Stimulated activated CD4-positive, alpha-beta T cell treated with anti-CD3 and anti-CD28 coated beads, Interleukin-12 subunit alpha, Interleukin-12 subunit beta, amount 100 ng/mL, for 48 hours (primary cell): ENCODE results near the gene FAM118A.
"Not testable (repeated sequence)": the region's sequence is repeated elsewhere in the genome, so short reads cannot be mapped to it uniquely, and the experiment has no call there.

Experiments used
- DNase-seq, 3 donors: peaks; one replicate each; pipeline ENCODE4 v3.0.0-alpha.2; 2020; ENCODE audit warnings: low read depth in 2 of 3, low spot score in 1 of 3

The FAM118A gene

DNA sequence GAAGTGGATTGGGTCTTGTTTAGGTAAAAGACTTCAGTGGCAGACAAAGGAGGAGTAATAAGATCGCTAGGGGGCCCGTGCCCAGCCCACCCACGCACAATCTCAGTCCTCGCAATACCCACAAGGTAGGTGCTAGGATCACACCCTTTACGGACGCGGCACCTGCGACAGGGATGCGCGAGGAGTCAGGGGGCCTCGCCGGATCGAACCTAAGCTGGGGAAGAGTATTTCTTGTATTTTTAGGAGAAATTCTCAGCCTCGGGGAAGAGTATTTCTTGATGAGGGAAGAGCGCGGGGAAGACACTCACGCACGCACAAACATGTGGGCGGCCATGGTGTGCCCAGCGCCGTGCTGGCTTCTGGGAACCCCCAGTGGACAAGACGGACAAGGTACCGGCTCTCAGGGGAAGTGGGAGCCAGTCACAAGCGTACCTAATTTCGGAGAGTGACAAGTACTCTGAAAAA, 745 bp upstream of the FAM118A start:
- peak in 1 of 3 donors; percentile 23 for DNase-seq

DNA sequence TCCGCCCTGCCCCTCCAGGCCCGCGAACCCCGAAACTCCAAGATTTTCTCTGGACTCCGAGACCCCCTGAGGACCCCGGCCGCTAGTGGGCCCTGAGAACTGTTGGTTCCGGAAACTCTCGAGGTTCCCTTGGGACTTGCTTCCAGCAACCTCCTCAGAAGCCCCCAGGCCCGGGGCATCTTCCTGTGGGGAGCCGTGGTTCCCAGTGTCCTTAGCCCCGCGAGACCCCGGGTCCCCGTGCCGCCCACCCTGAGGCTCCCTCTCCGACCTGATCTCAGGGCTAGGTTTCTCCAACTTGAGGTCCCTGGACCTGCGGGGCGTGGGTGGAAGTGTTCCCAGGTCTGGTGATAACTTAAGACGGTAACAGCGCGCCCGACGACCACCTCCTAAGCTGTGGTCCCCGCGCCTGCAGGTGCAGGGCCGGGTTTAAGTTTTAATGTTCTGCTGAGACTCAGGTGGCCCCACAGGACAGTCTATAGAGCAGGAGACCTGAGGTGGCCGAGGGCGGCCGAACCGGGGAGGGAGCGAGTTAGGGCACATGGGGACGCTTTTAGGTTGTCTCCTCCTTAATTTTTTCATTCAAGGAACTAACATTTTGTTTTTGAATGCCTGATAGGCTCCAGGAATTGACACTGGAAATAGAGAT, 720 bp downstream of the FAM118A start:
- no peak for DNase-seq

- no peak for DNase-seq
Observed at GRCh38 chr22:45310977-45311531, 1.3 kb downstream of the FAM118A start.

DNA sequence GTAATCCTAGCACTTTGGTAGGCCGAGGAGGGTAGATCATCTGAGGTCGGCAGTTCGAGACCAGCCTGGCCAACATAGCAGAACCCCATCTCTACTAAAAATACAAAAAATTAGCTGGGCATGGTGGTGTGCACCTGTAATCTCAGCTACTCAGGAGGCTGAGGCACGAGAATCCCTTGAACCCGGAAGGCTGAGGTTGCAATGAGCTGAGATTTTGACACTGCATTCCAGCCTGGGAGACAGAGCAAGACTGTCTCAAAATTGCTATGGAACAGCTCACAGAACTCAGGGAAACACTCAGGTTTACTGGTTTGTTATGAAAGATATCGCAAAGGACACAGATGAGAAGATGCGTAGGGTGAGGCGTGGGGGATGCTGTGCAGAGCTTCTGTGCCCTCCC, 2.7 kb downstream of the FAM118A start:
- no peak for DNase-seq

DNA sequence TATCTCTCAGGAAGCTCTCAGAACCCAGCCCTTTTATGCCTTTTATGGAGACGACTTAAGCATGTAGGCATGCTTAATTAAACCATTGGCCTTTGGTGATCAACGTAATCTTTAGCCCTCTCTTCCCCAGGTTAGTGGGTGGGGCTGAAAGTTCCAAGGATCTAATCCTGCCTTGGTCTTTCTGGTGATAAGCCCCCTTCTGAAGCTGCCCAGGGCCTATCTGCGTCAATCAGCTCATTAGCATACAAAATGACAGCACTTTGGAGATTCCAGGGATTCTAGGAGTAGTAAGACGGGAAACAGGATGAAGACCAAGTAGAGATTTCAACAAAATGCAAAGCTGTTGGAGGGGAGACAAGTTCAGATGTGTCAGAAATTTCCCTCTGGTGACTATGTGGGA, 3.1 kb downstream of the FAM118A start:
- DNase-seq: no peak

GRCh38 chr22:45314054-45314721, 4.5 kb downstream of the FAM118A start:
- no peak for DNase-seq

DNA sequence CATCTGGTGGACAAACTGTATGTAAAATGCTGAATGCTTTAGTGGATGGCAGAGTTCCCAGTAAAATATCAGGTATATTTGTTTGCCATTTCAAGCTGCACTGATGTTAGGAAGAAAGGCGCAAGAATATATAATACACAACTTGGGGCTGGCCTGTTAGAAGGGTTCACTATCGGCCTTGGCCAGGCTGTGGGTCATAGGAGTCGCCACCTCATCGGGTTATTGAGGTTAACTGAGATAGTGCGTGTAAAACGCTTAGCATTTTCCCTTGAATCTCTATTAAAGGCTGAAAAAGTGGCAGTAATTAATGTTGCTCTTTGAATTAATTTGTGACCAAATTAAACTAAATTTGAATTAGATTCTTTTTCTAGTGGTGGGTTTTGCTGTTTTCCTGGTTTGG, 5.1 kb downstream of the FAM118A start:
- DNase-seq: no peak

GRCh38 chr22:45316796-45317526, 7.2 kb downstream of the FAM118A start:
- no peak for DNase-seq

DNA sequence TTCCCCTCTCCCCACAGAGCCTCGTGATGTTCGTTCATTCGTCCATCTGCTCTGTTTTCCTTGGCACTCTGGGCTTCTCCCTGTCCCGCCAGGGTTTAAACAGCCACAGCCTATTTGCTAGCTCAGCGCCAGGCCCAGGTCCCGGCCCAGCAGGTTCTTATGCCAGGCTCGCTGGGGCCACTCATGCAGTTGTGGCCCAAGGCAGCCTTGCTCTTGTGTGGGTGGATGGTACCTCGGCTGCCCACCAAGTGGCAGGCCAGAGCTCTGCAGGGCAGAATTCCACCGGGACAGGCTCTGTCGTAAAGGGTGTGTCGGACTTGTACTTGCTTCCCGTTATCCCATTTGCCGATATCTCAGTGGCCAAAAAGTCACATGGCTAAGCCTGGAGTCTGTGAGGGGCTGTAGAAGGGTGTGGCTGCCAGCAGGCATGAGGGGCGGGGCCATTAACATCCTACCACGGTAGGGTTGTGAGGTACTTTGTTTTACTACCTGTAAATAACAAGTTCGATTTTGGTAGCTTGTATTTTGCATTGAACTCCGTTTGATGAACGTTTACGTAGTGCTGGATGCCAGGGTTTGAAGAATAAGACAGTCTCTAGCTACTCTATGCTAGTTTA, 7.9 kb downstream of the FAM118A start:
- DNase-seq: no peak

DNA sequence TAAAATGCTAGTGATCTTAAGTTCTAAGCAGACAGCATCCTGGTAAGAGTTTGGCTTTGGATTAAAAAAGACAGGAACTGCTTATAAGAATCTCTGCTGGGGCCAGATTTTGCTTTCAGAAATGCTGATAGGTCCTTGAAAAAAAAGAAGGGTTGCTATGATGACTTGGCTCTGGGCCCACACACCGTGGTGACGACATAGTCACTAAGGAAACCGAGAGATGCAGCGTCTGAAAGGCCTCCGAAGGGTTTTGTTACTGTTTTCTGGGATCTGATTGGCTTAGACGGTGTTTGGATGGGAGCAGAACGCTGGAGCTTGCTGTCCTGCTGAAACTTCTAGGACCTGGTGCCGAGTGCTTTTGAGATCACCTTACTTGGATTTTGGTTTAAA, 8.4 kb downstream of the FAM118A start:
- DNase-seq: peak; percentile 74 to 81 (median 80)

DNA sequence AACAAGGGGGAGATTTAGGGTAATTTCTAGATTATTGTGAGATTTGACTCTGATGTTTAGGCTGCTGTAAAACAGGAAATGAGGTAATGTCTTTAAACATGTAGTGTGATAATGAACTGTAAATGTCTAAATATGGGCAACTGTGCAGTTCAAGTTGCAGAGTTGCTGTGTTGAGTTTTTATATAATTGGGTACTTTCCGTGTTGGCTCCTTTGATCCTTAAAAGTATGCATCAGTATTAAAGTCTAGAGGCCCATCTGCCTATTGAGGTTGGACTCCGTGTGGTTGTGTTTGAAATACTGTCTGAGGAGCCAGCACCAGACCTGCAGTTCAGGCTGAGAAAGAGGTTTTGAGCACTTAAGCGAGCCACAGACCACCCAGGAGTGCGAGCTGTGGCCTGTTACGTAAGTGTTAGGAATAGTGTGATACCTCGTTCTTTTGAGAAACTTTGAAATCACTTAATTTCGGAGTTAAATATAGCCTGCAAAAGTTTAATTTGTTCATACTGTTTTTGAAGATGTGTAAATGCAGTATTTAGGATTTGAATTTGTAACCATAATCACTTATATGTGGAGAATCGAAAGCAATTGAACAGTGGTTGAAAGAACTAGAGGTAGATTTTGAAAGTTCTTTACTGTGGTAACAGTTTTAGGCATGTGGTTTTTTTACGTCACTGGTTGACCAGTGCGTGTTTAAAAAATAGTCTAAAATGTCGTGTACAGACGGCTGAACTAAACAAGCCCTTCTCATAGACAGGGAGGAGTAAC, 9.0 kb downstream of the FAM118A start:
- no peak for DNase-seq

DNA sequence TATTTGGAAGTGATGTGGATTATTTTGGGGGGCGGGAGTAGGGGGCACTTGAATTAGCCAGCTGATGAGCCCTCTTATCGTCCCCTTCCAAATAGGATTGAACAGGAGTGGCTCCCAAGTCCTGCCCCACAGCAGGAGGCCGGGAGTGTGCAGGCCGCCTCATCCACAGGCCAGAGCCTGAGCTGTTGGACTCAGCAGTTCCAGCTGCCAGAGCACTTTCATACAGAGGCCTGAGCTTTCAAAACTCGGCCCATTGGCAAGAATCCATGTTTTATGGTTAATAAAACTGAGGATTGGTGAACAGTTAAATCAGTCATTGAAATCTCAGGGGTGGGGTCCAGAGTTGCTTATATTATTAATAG, 9.6 kb downstream of the FAM118A start:
- DNase-seq: no peak

DNA sequence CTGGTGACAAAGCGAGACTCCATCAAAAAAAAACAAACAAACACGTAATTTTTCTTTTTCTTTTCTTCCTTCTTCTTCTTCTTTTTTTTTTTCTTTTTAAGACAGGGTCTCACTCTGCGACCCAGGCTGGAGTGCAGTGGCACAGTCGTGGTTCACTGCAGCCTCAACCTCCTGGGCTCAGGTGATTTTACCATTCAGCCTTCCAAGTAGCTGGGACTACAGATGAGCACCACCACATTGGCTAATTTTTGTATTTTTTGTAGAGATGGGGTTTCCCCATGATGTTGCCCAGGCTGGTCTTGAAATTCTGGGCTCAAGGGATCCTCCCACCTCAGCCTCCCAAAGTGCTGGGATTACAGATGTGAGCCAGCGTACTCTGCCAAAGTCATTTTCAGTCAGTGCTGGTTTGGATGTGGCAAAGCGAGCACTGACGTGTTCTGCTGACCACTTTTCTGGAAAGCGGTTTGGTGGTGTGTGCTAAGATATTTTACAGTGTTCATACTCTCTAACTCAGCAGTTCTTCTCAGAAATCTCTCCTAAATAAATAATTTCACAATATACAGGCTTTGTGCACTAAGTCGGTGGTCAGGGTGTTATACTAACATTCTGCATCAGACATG, 10.7 kb downstream of the FAM118A start:
- no peak for DNase-seq

DNA sequence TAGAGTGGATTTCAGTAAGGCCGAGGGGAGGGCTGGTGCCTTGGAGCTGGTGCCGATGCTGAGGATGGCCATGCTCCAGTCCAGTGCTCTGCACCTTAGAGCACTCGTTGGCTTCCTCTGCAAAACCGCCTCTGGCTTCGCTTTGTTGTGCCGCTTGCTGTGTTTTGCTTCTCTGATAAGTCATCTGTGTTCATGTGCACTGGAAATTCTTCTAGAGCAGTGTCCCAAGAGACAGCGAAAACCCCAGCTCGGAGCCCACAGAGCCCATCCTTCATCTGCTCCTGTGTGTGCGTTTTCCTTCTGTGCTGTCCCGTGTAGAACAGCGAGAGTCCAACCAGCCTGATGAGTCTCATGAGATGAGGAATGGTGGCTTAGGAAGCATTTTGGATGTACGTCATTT, 12.1 kb downstream of the FAM118A start:
- DNase-seq: no peak

GRCh38 chr22:45322873-45323525, 13.3 kb downstream of the FAM118A start:
- DNase-seq: no peak

DNA sequence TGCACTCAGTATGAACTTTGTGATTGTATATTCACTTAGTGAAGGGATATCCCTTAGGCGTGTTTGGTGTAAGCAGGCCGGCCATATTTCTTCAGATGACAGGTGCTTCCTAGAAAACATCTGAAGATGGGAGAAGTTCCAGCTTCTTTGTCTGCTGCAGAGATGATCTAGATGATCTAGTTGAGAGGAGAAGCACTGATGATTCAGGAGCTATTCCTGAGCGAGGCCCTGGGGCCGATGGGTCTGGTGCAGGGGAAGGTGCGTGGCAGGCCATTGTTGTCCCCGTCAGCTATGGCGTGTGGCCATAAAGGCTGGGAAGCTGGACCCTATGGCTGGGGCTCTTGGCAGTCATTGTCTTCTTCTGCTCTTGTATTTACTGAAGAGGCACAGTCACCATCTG, 14.0 kb downstream of the FAM118A start:
- DNase-seq: no peak

DNA sequence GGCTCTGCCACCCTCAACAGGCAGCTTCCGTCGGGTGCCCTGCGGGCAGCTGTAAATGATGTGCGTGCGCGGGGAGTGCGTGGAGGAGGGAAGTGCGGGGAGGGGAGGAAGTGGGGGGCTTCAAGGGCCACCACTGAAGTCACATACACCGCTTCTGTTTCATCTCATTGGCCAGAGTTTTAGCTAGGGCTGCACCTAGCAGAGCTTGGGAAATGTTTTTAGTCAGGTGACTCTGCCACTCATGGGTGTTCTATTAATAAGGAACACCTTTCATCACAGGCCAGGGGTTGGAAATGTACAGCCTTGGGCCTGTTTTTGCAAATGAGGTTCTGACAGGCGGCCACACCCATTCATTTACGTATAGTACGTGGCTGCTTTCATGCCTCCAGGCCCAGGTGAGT, 14.6 kb downstream of the FAM118A start:
- DNase-seq: no peak

- not testable (repeated sequence) for DNase-seq
Observed at GRCh38 chr22:45328261-45328660, 18.5 kb downstream of the FAM118A start.

- DNase-seq: no peak
Observed at GRCh38 chr22:45328822-45329529, 19.2 kb downstream of the FAM118A start.
